Tibial nerve (tissue), 4 donors: ENCODE measurements around the gene WBP1. TPM values are rescaled to one million over a fixed set of nuclear protein-coding genes. Genes with fewer than 3 reads are reported as not detected.

Source experiments
- DNase-seq, 2 donors: peaks; one replicate each; pipeline ENCODE4 v3.0.0-alpha.2; 2019; ENCODE audit warnings: low spot score in 2 of 2
- H3K27ac ChIP-seq, 4 donors: fragments of 200-600 bp; sonication (generic) in 3 of 4; one replicate each; pipeline ENCODE4 v1.5.1; 2017 to 2019; ENCODE audit warnings: mild to moderate bottlenecking in 1 of 4
- H3K27me3 ChIP-seq, 2 donors: fragments of 200-600 bp; sonication (generic) in 1 of 2; one replicate each; pipeline versions ENCODE4 v1.5.1 to v1.6.0; 2017 to 2019
- H3K36me3 ChIP-seq, 3 donors: fragments of 200-600 bp; sonication (generic); one replicate each; pipeline ENCODE4 v1.5.1; 2018 to 2019
- H3K4me1 ChIP-seq, 4 donors: fragments of 200-600 bp; sonication (generic) in 3 of 4; one replicate each; pipeline ENCODE4 v1.5.1; 2017 to 2019
- H3K4me3 ChIP-seq, 4 donors: fragments of 200-600 bp; sonication (generic) in 3 of 4; one replicate each; pipeline ENCODE4 v1.5.1; 2017 to 2019; ENCODE audit warnings: mild to moderate bottlenecking in 1 of 4, moderate library complexity in 1 of 4
- H3K9me3 ChIP-seq, 4 donors: fragments of 200-600 bp; sonication (generic) in 3 of 4; one replicate each; pipeline ENCODE4 v1.5.1; 2017 to 2019
- CTCF ChIP-seq, 5 experiments: fragments of 200-600 bp in 3 of 5; fragments of 450-650 bp in 2 of 5; sonication (generic) in 3 of 5; IDR thresholded peaks; one replicate each; pipeline ENCODE4 v1.5.1; 2016 to 2019; ENCODE audit warnings: antibody characterized with exemption in 5 of 5, mild to moderate bottlenecking in 3 of 5, moderate library complexity in 2 of 5
- EP300 ChIP-seq, 2 donors: sonication (generic); formaldehyde crosslinking; IDR thresholded peaks; one replicate each; pipeline ENCODE4 v1.6.1; 2017; ENCODE audit warnings: antibody characterized with exemption in 2 of 2, mild to moderate bottlenecking in 1 of 2
- POLR2A ChIP-seq, 2 donors: fragments of 450-650 bp; IDR thresholded peaks; one replicate each; pipeline ENCODE4 v1.6.1; 2017; ENCODE audit warnings: antibody characterized with exemption in 2 of 2, mild to moderate bottlenecking in 2 of 2, moderate library complexity in 2 of 2
- WGBS, 2 donors: methylation state at CpG; one replicate each; pipeline ENCODE4 v1.1.5; 2018; 5-methylcytosine and 5-hydroxymethylcytosine counted together
- total RNA-seq, 4 donors: library from RNA; depleted of rRNA; stranded (reverse); fragments of >200 nt; gene quantifications; one replicate each; pipeline ENCODE4 v1.1.0, GENCODE V29; 2016

Gene WBP1
- total RNA-seq, 4 donors from 2014 or later: 35.7 to 84.6 (median 69.0) TPM

- Histone ChIP-seq H3K9me3 (no peaks in the 10 kb centered on the region), H3K36me3 (peaks cover 0 to 61% (median 0%) of the 10 kb centered on the region in 3 donors), H3K4me3 (no peak overlapping the region), H3K27ac (no peak overlapping the region), H3K4me1 (peaks cover 0 to 25% (median 19%) of the 10 kb centered on the region in 4 donors), H3K27me3 (no peaks in the 10 kb centered on the region)
- TF ChIP-seq CTCF (IDR thresholded peaks at IDR 0.05) (no peak), POLR2A (IDR thresholded peaks at IDR 0.05) (no peak), EP300 (IDR thresholded peaks at IDR 0.05) (no peak)
- WGBS, 2 donors: 93 to 95% methylated on average over 2 of the region's 2 CpGs
- DNase-seq: no peak
Measured at GRCh38 chr2:74486141-74486540, 27.9 kb downstream of the WBP1 start.

DNA sequence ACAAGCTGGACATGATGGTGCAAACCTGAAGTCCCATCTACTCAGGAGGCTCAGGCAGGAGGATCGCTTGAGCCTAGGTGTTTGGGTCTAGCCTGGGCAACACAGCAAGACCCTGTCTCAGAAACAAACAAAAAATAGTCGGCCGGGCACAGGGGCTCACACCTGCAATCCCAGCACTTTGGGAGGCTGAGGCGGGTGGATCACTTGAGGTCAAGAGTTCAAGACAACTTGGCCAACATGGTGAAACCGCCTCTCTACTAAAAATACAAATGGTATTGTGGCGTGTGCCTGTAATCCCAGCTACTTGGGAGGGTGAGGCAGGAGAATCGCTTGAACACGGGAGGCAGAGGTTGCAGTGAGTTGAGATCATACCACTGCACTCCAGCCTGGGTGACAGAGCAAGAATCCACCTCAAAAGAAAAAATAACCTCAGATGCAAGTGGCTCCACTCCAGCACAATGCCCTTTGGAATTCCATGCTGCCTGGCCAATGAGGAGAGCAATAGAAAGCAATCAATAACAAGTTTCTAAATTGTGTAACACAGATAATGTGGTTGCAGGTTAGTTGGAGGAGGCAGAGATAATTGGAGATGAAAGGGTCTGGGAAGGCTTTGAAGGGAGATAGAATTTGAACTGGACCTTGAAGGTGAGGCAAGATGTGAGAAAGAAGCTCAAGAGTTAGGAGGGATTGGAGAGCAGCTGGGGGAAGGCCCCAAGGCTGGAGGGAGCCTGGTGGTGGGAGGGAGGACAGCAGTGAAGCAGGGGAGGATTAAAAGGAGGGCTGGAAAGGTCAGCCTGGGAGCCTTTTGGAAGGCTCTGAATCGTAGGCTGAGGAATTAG, 30.6 kb downstream of the WBP1 start:
- Histone ChIP-seq H3K4me1 (peaks cover 0 to 8% (median 3%) of the 10 kb centered on the region in 4 donors), H3K9me3 (no peaks in the 10 kb centered on the region), H3K27me3 (no peaks in the 10 kb centered on the region), H3K27ac (no peak overlapping the region), H3K4me3 (no peak overlapping the region), H3K36me3 (peaks cover 0 to 86% (median 21%) of the 10 kb centered on the region in 3 donors)
- WGBS, 2 donors: 78 to 84% methylated on average over 9 of the region's 9 CpGs
- no peak for DNase-seq
- TF ChIP-seq EP300 (IDR thresholded peaks at IDR 0.05) (no peak), CTCF (IDR thresholded peaks at IDR 0.05) (no peak), POLR2A (IDR thresholded peaks at IDR 0.05) (no peak)

GRCh38 chr2:74489906-74490305, 31.7 kb downstream of the WBP1 start:
- peaks cover 0 to 94% (median 21%) of the 10 kb centered on the region in 3 donors for H3K36me3 ChIP-seq
- 90 to 94% methylated on average over 8 to 9 of the region's 9 CpGs for WGBS, 2 donors
- no peak for DNase-seq

GRCh38 chr2:74491648-74492544, 33.7 kb downstream of the WBP1 start:
- H3K36me3 ChIP-seq: peaks cover 0 to 78% (median 21%) of the 10 kb centered on the region in 3 donors
- 93 to 95% methylated on average over 12 of the region's 12 CpGs for WGBS, 2 donors
- TF ChIP-seq POLR2A (IDR thresholded peaks at IDR 0.05) (no peak), CTCF (IDR thresholded peaks at IDR 0.05) (no peak), EP300 (IDR thresholded peaks at IDR 0.05) (no peak)
- peaks cover 0 to 2% of the 10 kb centered on the region in 2 donors for H3K27me3 ChIP-seq
- no peak for DNase-seq
- H3K9me3 ChIP-seq: no peaks in the 10 kb centered on the region
- no peaks in the 10 kb centered on the region for H3K4me1 ChIP-seq
- no peak overlapping the region for H3K27ac ChIP-seq
- no peak overlapping the region for H3K4me3 ChIP-seq

More at GRCh38 chr2:74489906-74490305, 31.7 kb downstream of the WBP1 start:
- no peak overlapping the region for H3K27ac ChIP-seq
- no peaks in the 10 kb centered on the region for H3K9me3 ChIP-seq
- H3K4me1 ChIP-seq: no peaks in the 10 kb centered on the region
- TF ChIP-seq CTCF (IDR thresholded peaks at IDR 0.05): no peak
- H3K4me3 ChIP-seq: no peak overlapping the region
- no peaks in the 10 kb centered on the region for H3K27me3 ChIP-seq
